Measurements from ENCODE around the gene CTTNBP2. TPM values are rescaled to one million over a fixed set of nuclear protein-coding genes. Genes with fewer than 3 reads are reported as not detected.

Gene CTTNBP2
- total and polyA plus RNA-seq, 9 donors = 2.6 to 18.4 (median 10.0) TPM

- H3K27ac ChIP-seq = no peak overlapping the region
- no peaks in the 10 kb centered on the region for H3K27me3 ChIP-seq
- no peak for DNase-seq
- TF ChIP-seq CTCF (IDR thresholded peaks at IDR 0.05) (no peak), EP300 (IDR thresholded peaks at IDR 0.05) (no peak), POLR2A (IDR thresholded peaks at IDR 0.05) (no peak)
- 73 to 92% (median 84%) methylated on average over 4 of the region's 4 CpGs for WGBS, 3 donors
- H3K9me3 ChIP-seq = no peaks in the 10 kb centered on the region
- H3K4me3 ChIP-seq = no peak overlapping the region
- no peaks in the 10 kb centered on the region for H3K4me1 ChIP-seq (ENCODE audit: insufficient read depth)
- no peaks in the 10 kb centered on the region for H3K36me3 ChIP-seq
- intact Hi-C loops (cut with DNase I) = no loop called here
These were observed 167.6 kb downstream of the CTTNBP2 start for GRCh38 chr7:117705630-117706029.

DNA sequence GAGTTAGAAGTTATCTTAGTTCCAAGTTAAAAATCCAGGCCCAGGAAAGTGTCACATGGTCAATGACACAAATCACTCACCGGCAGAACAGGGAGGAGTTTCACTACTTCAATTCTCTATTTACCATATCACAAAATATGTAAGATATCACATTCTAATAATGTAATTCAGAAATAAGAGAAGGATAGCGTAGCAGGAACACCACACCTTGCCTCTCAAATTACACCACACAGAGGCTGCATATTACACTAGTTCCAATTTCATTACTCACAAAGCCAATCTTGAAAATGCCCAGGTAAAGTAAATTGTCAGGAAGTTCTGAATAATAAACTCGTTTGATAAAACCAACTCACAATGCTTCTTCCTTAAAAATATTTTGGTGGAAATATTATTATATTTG, 169.2 kb downstream of the CTTNBP2 start:
- TF ChIP-seq CTCF (IDR thresholded peaks at IDR 0.05) = no peak
- no peak for TF ChIP-seq POLR2A (IDR thresholded peaks at IDR 0.05)
- TF ChIP-seq EP300 (IDR thresholded peaks at IDR 0.05) = no peak
- 63 to 69% (median 63%) methylated on average over 3 of the region's 3 CpGs for WGBS, 3 donors
- Histone ChIP-seq H3K36me3 (no peaks in the 10 kb centered on the region), H3K27ac (no peak overlapping the region), H3K4me3 (no peak overlapping the region), H3K27me3 (no peaks in the 10 kb centered on the region), H3K9me3 (no peaks in the 10 kb centered on the region), H3K4me1 (ENCODE audit: insufficient read depth) (no peaks in the 10 kb centered on the region)
- DNase-seq = no peak
- intact Hi-C loops (cut with DNase I) = no loop called here

GRCh38 chr7:117698018-117698417, 175.2 kb downstream of the CTTNBP2 start:
- H3K9me3 ChIP-seq = no peaks in the 10 kb centered on the region
- no peaks in the 10 kb centered on the region for H3K36me3 ChIP-seq
- H3K27ac ChIP-seq = no peak overlapping the region
- DNase-seq = no peak
- intact Hi-C loops (cut with DNase I) = no loop called here
- 63 to 69% (median 64%) methylated on average over 2 of the region's 2 CpGs for WGBS, 3 donors
- no peaks in the 10 kb centered on the region for H3K4me1 ChIP-seq (ENCODE audit: insufficient read depth)
- H3K27me3 ChIP-seq = no peaks in the 10 kb centered on the region
- TF ChIP-seq POLR2A (IDR thresholded peaks at IDR 0.05) (no peak), EP300 (IDR thresholded peaks at IDR 0.05) (no peak), CTCF (IDR thresholded peaks at IDR 0.05) (no peak)
- no peak overlapping the region for H3K4me3 ChIP-seq

DNA sequence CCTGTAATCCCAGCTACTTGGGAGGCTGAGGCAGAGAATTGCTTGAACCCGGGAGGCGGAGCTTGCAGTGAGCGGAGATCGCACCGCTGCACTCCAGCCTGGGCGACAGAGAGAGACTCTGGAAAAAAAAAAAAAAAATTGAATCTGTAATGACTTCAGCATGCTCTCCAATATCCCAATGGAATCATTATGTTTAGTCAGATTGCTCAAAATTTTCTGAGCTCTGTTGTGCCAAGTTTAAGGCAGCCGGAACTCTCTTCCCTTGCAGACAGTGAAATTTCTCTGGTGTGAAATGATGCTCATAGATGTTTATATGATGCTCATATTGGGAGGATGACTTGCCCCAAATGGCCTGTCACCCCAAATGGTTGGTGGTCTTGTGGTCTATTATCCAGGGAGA, 180.9 kb downstream of the CTTNBP2 start:
- TF ChIP-seq POLR2A (IDR thresholded peaks at IDR 0.05) = no peak
- TF ChIP-seq CTCF (IDR thresholded peaks at IDR 0.05) = no peak
- TF ChIP-seq EP300 (IDR thresholded peaks at IDR 0.05) = no peak
- Histone ChIP-seq H3K9me3 (no peaks in the 10 kb centered on the region), H3K4me1 (ENCODE audit: insufficient read depth) (no peaks in the 10 kb centered on the region), H3K27me3 (no peaks in the 10 kb centered on the region), H3K36me3 (no peaks in the 10 kb centered on the region), H3K4me3 (no peak overlapping the region), H3K27ac (no peak overlapping the region)
- 94 to 95% (median 95%) methylated on average over 7 of the region's 7 CpGs for WGBS, 3 donors
- intact Hi-C loops (cut with DNase I) = no loop called here
- no peak for DNase-seq

DNA sequence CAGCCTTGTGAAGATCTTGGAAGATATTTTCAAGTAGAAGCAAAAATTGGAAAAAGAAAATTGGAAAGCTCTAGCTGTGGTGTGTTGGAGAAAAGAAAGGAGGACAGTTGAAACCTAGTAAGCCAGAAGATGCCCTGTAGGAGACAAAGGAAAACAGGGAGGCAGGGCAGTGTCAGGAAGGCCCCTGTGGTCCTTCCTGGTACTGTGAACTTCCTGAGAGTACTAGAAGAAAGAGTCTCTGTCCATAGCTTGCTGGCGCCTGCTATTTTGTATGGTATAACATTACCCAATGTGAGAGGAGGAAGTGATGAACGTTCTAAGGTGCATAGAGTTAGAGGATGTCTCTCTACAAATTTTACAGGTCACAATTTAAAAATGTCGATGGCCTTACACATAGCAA, 183.1 kb downstream of the CTTNBP2 start:
- intact Hi-C loops (cut with DNase I) = no loop called here
- WGBS, 3 donors = 53 to 59% (median 54%) methylated on average over 3 of the region's 3 CpGs
- Histone ChIP-seq H3K36me3 (no peaks in the 10 kb centered on the region), H3K4me3 (no peak overlapping the region), H3K27ac (no peak overlapping the region), H3K9me3 (no peaks in the 10 kb centered on the region), H3K27me3 (no peaks in the 10 kb centered on the region), H3K4me1 (ENCODE audit: insufficient read depth) (no peaks in the 10 kb centered on the region)
- DNase-seq = no peak
- TF ChIP-seq CTCF (IDR thresholded peaks at IDR 0.05) = no peak
- TF ChIP-seq EP300 (IDR thresholded peaks at IDR 0.05) = no peak
- no peak for TF ChIP-seq POLR2A (IDR thresholded peaks at IDR 0.05)
